NCI-H2107 treated with DMSO at 0.1 percent for 48 hours (cell line): ENCODE measurements around the gene FLVCR1.
A peak's percentile ranks its signal among the peaks of the same experiment; 100 is the strongest.
"Not testable (repeated sequence)": the region's sequence is repeated elsewhere in the genome, so short reads cannot be mapped to it uniquely, and the experiment has no call there.

Experiments
- DNase-seq: peaks from one replicate; lab custom pipeline; 2025; ENCODE audit not compliant: unreplicated experiment; lab: John Stamatoyannopoulos, UW

FLVCR1 gene

GRCh38 chr1:212858461-212859265 is 588 bp downstream of the FLVCR1 start:
- peak; percentile 26 for DNase-seq

- no peak for DNase-seq
Measured at GRCh38 chr1:212860713-212861581, 2.9 kb downstream of the FLVCR1 start.

DNA sequence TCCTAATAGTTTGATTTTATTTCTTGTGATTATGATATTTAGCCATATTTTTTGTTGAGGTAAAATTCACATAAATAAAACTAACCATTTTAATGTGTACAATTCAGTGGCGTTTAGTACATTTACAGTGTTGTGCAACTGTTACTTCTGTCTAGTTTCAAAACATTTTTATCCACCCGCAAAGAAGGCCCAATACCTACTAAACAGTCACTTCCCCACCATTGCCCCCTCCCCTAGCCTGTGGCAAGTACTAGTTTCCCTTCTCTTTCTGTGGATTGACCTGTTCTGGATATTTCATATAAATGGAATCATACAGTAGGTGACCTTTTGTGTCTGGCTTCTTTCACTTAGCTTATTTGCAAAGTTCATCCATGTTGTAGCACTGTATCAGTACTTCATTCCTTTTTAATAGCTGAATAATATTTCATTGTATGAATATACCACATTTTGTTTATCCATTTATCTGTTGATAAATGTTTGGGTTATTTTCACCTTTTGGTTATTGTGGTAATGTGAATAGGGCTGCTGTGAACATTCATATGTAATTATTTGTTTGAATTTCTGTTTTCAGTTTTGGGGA is 4.1 kb downstream of the FLVCR1 start:
- DNase-seq = no peak

DNA sequence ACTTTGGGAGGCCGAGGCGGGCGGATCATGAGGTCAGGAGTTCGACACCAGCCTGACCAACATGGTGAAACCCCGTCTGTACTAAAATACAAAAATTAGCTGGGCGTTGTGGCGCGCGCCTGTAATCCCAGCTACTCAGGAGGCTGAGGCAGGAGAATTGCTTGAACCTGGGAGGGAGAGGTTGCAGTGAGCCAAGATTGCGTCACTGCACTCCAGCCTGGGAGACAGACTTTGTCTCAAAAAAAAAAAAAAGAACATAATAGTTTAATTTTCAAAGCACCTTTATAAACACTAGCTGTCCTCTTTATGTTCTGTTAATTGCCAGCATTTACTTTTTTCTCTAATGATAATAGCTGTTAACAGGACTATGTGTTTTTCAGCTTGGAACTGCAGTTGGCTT is 5.3 kb downstream of the FLVCR1 start:
- not testable (repeated sequence) for DNase-seq

GRCh38 chr1:212864201-212864600 is 6.1 kb downstream of the FLVCR1 start:
- DNase-seq = no peak

GRCh38 chr1:212867192-212867591 is 9.1 kb downstream of the FLVCR1 start:
- DNase-seq = no peak

DNA sequence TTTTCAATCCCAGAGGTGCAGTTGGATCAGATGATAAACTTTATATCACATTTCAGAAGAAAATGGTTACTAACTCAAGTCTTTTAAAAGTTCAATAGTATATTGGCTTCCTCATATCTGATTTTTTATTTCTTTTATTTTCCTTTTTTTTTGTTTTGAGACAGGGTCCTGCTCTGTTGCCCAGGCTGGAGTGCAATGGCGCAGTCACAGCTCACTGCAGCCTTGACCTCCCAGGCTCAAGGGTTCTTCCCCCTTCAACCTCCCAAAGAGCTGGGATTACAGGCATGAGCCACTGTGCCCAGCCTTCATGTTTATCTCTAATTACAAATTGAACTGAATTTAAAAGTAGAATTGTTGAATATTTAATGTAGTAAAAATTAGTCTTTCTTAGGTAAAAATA is 13.9 kb downstream of the FLVCR1 start:
- no peak for DNase-seq

GRCh38 chr1:212873518-212873917 is 15.4 kb downstream of the FLVCR1 start:
- DNase-seq = no peak

GRCh38 chr1:212878418-212878817 is 20.3 kb downstream of the FLVCR1 start:
- no peak for DNase-seq

GRCh38 chr1:212879947-212880690 is 22.0 kb downstream of the FLVCR1 start:
- no peak for DNase-seq

- no peak for DNase-seq
Measured at GRCh38 chr1:212884592-212884991, 26.5 kb downstream of the FLVCR1 start.

DNA sequence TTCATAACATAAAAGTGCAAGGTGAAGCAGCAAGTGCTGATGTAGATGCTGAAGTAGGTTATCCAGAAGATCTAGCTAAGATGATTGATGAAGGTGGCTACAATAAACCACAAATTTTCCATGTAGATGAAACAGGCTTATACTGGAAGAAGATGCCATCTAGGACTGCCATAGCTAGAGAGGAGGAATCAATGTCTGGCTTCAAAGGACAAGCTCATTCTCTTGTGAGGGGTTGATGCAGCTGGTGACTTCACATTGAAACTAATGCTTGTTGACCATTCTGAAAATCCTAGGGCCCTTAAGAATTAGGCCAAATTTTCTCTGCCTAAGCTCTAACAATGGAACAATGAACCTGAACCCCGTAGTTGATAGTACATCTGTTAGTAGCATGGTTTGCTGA is 34.0 kb downstream of the FLVCR1 start:
- no peak for DNase-seq

- DNase-seq = no peak
Measured at GRCh38 chr1:212899845-212900244, 41.8 kb downstream of the FLVCR1 start.

GRCh38 chr1:212901290-212901689 is 43.2 kb downstream of the FLVCR1 start:
- no peak for DNase-seq

DNA sequence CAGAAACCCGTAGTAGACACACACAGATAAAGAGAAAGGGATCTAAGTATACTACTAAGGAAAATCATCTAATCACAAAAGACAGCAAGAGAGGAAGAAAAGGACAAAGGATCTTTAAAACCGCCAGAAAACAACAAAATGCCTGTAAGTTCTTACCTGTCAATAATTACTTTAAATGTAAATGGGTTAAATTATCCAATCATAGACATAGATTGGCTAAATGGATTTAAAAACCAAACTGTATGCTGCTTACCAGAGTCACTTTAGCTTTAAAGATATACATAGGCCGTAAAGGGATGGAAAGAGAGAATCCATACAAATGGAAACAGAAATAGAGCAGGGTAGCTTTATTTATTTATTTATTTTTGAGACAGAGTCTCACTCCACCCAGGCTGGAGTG is 44.0 kb downstream of the FLVCR1 start:
- no peak for DNase-seq

- no peak for DNase-seq
Measured at GRCh38 chr1:212903664-212904063, 45.6 kb downstream of the FLVCR1 start.

- DNase-seq = not testable (repeated sequence)
Measured at GRCh38 chr1:212908071-212908470, 50.0 kb downstream of the FLVCR1 start.

- no peak for DNase-seq
Measured at GRCh38 chr1:212908971-212909370, 50.9 kb downstream of the FLVCR1 start.

- no peak for DNase-seq
Measured at GRCh38 chr1:212909652-212910063, 51.6 kb downstream of the FLVCR1 start.

- DNase-seq = not testable (repeated sequence)
Measured at GRCh38 chr1:212910213-212910612, 52.1 kb downstream of the FLVCR1 start.

DNA sequence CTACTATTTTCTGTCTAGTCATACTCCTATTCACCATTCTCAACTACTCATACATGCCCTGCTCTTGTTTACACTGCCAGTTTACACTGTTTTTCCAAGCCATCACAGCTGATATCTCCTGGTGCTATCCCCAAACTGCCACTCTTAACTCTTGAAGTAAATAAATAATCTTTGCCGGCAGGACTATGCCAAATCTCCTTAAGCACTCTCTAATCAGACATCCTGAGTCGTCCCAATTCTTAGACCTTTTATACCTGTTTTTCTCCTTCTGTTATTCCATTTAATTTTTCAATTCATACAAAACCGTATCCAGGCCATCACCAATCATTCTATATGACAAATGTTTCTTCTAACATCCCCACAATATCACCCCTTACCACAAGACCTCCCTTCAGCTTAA is 55.6 kb downstream of the FLVCR1 start:
- not testable (repeated sequence) for DNase-seq
